NCI-H69 (cell line): Measurements from ENCODE around the gene TMEM89.

Experiments used
- DNase-seq: peaks from one replicate; lab custom pipeline; 2025; lab: John Stamatoyannopoulos, UW

The TMEM89 gene

DNA sequence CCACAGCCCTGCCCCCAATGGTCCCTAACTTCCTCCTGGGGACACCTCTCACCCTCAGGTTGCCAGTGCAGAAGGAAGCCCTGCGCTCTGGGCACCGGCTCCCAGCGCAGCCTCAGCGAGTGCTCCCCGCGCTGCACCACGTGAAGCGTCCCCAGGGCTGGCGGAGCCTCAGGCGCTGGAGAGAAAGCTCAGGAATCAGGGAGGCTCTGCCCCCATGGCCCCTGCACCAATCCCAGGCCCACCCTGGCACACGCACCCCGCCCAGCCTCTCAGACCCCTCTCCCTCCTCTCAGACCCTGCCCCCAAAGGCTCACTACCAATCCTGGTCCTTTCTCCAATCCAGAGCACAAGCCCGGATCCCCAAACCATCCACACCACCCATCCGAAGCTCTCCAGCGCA is 33.3 kb downstream of the TMEM89 start:
- DNase-seq: no peak

DNA sequence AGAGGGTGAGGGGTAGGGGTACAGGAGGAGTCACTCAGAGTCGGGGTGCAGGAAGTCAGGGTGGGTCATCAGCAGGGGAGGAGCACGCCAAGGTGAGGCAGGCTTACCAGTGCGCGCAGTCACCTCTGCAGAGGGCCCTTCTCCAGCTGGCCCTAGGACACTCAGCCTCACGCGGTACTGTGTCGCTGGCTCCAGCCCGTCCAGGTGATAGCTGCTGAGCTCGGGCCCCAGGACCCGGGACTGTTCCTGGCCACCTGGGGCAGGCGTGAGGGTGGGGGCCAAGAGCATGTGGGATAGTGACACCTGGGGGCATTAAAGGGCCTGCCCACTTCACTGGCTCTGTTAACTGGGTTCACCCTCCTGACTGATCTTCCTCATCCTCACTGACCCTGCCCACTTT is 33.9 kb downstream of the TMEM89 start:
- no peak for DNase-seq

DNA sequence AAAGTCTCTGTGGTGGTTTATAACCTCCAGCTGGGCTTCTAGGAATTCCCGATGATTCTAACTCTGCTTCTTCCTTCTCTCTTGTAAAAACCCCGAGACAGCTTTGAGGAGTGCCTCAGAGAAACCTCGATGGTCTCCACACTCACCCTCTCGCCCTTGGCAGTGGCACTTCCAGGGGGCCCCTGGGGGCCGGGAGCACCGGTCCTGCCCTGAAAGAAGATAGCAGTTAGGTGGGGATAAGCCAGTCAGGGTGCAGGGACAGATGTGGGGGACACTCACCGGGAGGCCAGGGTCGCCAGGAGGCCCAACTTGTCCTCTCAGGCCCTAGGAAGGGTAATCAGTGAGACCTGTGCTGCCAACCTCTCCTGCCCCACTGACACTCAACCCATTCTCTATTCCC is 36.2 kb downstream of the TMEM89 start:
- DNase-seq: no peak

DNA sequence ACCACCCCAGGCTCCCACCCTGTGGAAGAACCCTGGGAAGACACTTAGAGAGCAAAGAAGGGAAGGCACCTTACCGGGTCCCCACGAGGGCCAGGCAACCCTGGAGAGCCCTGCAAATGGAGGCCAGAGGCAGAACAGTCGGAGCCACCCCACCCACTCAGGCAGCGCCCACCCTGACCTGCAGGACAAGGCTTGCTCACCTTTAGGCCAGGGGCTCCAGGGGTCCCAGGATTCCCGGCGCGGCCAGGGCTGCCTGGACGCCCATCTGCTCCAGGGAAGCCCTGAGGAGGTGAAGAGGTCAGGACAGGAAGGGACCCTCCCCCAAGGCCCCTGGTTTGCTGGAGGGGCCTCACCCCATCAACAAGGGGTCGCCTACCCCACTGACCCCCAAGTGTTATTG is 36.7 kb downstream of the TMEM89 start:
- no peak for DNase-seq

DNA sequence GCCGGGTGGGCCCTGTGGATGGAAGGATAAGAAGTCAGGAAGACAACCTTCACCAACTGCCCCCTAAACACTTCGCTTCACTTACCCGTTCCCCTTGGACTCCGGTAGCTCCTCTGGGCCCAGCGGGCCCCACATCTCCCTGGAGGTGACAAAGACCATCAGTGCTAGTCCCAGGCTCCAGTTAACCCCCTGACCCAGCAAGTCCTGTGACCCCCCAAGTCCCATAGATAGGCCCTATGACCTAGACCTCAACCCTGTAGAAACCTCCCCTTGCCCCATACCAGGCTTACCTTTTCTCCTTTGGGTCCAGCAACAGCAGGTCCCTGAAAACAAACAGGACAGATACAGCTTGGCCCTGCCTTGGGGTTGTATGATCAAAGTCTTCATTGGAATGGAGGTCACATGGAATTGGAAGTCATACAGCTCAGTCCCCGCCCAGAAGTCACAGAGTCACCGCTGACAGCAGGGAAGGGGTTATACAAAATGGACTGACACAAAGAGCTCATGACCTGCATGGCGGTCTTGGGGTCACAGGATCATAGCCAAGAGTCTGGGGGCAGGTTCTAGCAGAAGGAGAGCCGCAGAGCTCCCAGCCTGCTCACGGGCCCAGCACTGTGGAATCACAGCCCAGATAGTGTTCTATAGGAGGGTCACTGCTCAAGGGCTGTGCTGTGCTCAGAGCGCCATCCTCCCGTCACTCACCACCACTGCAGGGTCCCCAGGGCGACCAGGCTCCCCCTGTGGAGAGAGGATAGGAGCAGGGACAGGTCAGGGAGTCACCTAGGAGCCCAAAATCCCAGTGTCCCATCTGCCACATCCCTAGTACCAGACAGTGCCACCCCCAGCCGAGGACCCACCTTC is 39.7 kb downstream of the TMEM89 start:
- no peak for DNase-seq

DNA sequence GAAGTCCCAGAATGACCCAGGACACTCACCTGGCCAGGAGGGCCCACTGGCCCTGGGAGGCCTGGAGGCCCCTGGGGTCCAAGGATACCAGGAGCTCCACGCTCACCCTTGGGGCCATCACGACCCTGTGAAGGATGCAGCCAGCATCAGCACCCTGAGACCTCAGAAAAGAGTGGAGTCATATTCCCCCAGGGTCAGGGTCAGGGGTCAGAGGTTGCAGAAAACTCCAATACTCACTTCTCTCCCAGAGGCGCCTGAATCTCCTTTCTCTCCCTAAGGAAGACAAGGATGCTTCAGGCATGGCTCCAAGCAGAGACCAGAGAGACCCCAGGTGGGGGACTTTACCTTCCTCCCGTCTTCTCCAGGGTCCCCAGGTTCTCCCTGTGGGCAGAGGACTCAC is 44.9 kb downstream of the TMEM89 start:
- no peak for DNase-seq

DNA sequence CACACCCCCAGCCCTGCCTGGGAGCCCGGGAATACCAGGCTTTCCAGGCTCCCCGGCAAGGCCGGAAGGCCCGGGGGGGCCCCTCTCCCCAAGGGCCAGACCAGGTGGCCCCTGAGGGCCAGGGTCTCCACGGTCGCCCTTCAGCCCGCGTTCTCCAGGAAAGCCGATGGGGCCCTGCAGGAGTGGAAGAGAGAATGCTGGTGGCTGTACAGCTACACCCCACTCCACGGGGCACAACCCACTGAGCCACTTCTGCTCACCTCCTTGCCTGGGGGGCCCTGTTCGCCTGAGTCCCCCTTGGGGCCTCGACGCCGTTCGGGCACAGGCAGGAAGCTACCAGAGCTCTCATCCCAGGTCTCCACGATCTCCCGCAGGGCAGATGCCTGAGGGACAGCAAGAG is 46.2 kb downstream of the TMEM89 start:
- DNase-seq: no peak

DNA sequence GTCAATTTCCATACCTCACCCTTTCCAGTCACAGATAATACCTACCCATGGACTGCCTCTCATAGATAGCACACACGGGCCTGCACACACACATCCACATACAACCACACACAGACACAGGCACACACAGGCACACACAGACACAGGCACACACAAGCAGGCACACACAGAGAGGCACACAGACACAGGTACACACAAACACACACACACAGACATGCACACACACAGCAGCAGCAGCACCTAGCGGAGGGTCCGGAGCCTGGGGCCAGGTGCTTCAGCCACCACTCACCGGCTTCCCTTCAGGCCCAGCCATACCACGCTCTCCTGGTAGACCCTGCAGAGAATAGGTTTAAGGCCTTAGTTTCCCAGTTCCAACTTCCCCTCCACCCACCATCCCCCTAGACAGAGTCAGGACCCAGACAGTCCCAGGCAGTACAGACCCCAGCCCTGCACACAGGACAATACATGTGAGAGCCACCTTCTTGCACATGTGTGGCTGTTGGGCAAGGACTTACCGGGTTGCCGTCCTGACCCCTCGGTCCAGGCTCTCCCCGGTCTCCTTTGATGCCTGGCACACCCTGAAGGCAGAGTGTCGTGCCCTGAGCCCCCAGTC is 47.5 kb downstream of the TMEM89 start:
- no peak for DNase-seq

DNA sequence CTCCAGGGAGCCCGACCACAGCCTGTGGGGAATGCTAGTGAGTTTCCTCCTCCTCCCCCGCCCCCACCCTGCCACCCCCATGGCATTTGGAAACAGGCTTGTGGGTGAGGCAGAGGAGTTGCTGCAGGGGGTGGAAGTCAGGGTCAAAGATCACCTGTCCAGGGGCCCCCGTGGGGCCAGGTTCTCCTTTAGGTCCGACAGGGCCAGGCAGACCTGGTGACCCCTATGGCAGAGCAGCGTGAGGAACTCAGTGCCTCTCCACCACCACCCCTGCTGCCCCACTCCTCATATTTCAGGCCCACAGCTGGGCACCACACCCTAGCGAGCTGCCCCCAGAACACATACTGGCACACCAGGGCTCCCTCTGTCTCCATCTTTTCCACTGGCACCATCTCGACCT is 49.1 kb downstream of the TMEM89 start:
- no peak for DNase-seq

DNA sequence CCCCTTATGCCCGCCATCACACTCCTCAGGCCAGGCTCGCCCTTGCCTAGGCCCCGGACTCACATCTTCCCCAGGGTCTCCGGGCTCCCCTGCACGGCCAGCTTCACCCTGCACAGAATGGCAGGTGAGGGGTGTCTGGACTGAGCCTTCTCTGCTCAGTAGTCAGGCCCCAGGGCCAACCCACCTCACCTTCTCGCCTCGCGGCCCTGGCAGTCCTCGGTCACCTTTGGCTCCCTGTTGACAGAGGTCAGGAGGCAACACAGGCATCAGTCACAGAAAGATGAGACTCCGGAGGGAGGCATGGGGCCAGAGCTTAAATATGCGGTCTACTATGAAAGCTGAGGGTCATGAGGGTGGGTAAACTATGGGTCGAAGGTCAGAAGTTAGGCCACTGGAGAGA is 49.6 kb downstream of the TMEM89 start:
- no peak for DNase-seq
